A673 (cell line): ENCODE data around the gene LRRC58. TPM values are rescaled to one million over a fixed set of nuclear protein-coding genes. Genes with fewer than 3 reads are reported as not detected.

Experiments used
- Bru-seq: library from RNA; stranded (reverse); fragments of 400-500 nt; gene quantifications from one replicate; lab custom pipeline; 2021; lab: Mats Ljungman, UMichigan
- BruChase-seq, 2 experiments: library from RNA; stranded (reverse); fragments of 400-500 nt; gene quantifications; one replicate each; lab custom pipeline; 2021; lab: Mats Ljungman, UMichigan
- BruUV-seq: library from RNA; stranded (reverse); fragments of 400-500 nt; replicated peaks from 2 replicates; lab custom pipeline; 2021; lab: Mats Ljungman, UMichigan
- CTCF ChIA-PET: fragments of 300-600 bp; sonication (Branson Sonifier 250); formaldehyde crosslinking; loops from one replicate; lab custom pipeline; 2022; ENCODE audit warnings: antibody characterized with exemption; lab: Charles Lee
- POLR2A ChIA-PET: fragments of 300-600 bp; sonication (Branson Sonifier 250); formaldehyde crosslinking; loops from one replicate; lab custom pipeline; 2022; ENCODE audit warnings: antibody characterized with exemption; ENCODE audit not compliant: low non-redundant PET; lab: Charles Lee
- DNase-seq: peaks from one replicate; pipeline ENCODE4 v3.0.0-alpha.2; 2015; ENCODE audit warnings: low spot score
- H3K27ac ChIP-seq: fragments of 200-600 bp; sonication (generic); 2 replicates; pipeline ENCODE4 v1.5.1; 2016; ENCODE audit warnings: mixed run types, low read depth, mild to moderate bottlenecking, mixed read lengths, antibody characterized with exemption, low read length; ENCODE audit not compliant: poor library complexity, severe bottlenecking
- H3K27me3 ChIP-seq: fragments of 200-600 bp; sonication (generic); replicated peaks from 2 replicates; pipeline ENCODE4 v1.6.1; 2017; ENCODE audit warnings: mixed run types, low read depth, mild to moderate bottlenecking, mixed read lengths, antibody characterized with exemption, low read length; ENCODE audit not compliant: insufficient read depth, poor library complexity
- H3K36me3 ChIP-seq: fragments of 200-600 bp; sonication (generic); 2 replicates; pipeline ENCODE4 v1.6.1; 2016; ENCODE audit warnings: mixed run types, mild to moderate bottlenecking, mixed read lengths, antibody characterized with exemption, low read length; ENCODE audit not compliant: insufficient read depth, poor library complexity, severe bottlenecking
- H3K4me1 ChIP-seq: fragments of 200-600 bp; sonication (generic); 2 replicates; pipeline ENCODE4 v1.6.1; 2017; ENCODE audit warnings: mixed run types, mild to moderate bottlenecking, mixed read lengths, antibody characterized with exemption, low read length; ENCODE audit not compliant: insufficient read depth, poor library complexity, severe bottlenecking
- H3K4me3 ChIP-seq: fragments of 200-600 bp; sonication (generic); 2 replicates; pipeline ENCODE4 v1.5.1; 2016; ENCODE audit warnings: low read depth, mixed run types, mild to moderate bottlenecking, mixed read lengths, low read length; ENCODE audit not compliant: poor library complexity, severe bottlenecking
- H3K9me3 ChIP-seq: fragments of 200-600 bp; sonication (generic); 2 replicates; pipeline ENCODE4 v1.6.1; 2016; ENCODE audit warnings: mixed run types, low read depth, mild to moderate bottlenecking, mixed read lengths, antibody characterized with exemption, low read length; ENCODE audit not compliant: poor library complexity, severe bottlenecking
- EZH2 ChIP-seq: fragments of 200-600 bp; sonication (generic); IDR thresholded peaks from 2 replicates; pipeline ENCODE4 v1.6.1; 2017; ENCODE audit warnings: borderline replicate concordance, low read depth, mild to moderate bottlenecking, mixed read lengths, antibody characterized with exemption, low read length; ENCODE audit not compliant: poor library complexity, severe bottlenecking
- intact Hi-C: fragments of 100-400 bp; cut with micrococcal nuclease; formaldehyde crosslinking; loops from one replicate; pipeline ENCODE4 v1.10.0; 2022; ENCODE audit not compliant: unreplicated experiment
- long read RNA-seq: library from polyadenylated mRNA; stranded (forward); transcript quantifications from one replicate; pipeline ENCODE4 v2.0.0, GENCODE V29; 2022
- total RNA-seq: library from RNA; stranded (reverse); gene quantifications from 2 replicates; pipeline ENCODE4 v1.2.3, GENCODE V29; 2021
- TF ChIP-seq, protein P1 (sequence below): fragments of 300-800, 200-600 bp; sonication (generic); conservative IDR thresholded peaks from 2 replicates; pipeline ENCODE4 v1.5.1; 2017; ENCODE audit warnings: low read depth, mild to moderate bottlenecking, antibody characterized with exemption, low read length, moderate library complexity, mixed read lengths

Gene LRRC58
- total RNA-seq (29.2 and 34.1 TPM in 2 replicates), Bru-seq, nascent RNA (percentile 95 among the genes with signal in this experiment), BruChase-seq, experiment 1, labeled RNA remaining after a 2-hour chase (percentile 98 among the genes with signal in this experiment), BruChase-seq, experiment 2, labeled RNA remaining after a 6-hour chase (percentile 98 among the genes with signal in this experiment)
- long read RNA-seq, full-length matches to known transcripts: 9 of 22 reads
- long read RNA-seq, partial matches to known transcripts: 0 of 22 reads
- long read RNA-seq, other reads (novel, unspliced or antisense): 13 of 22 reads

DNA sequence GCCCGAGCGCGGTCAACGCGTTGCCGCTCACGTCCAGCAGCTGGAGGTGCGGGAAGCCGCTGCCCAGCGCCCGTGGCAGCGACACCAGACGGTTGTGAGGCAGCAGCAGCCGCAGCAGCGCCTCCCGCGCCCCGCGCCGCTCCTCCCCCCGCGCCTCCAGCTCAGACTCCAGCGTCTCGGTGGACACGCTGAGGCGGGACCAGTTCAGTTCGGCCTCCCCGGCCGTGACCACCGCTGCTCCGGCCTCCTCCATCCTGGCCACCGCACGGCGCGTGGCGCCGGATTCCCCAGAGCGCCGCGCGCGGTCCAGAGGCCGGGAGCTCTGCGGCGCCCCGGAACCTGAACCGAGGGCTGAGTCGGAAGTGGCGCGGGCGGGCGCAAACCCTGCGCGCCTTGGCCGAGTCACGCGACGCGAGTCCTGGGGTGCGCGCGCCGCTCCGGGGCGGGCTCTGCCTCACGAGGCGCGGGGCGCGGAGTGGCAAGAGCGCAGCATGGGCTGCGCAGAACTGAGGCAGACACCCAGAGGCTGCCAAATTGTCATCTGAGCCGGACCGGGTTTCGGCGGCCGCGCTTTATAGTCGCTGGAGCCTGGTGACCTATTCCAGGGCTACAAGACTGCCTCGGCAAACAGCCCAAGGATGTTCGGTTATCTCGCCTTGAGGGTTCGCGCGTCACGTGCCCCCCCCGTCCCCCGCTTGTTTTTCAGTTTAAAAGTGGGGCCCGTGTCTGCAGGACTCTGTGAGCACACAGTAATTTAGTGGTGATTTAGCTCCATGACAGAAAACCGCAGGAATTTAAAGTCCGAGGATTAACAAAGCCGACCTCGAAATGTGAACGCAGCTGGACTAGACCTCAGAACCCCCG is at the start of gene LRRC58:
Gene LRRC58 (minus strand): TSS at position 364 of the 864 bp plus-strand sequence. CDS start 111 bp downstream, at position 253.
- TF ChIP-seq EZH2: no peak
- TF ChIP-seq, protein P1, sequence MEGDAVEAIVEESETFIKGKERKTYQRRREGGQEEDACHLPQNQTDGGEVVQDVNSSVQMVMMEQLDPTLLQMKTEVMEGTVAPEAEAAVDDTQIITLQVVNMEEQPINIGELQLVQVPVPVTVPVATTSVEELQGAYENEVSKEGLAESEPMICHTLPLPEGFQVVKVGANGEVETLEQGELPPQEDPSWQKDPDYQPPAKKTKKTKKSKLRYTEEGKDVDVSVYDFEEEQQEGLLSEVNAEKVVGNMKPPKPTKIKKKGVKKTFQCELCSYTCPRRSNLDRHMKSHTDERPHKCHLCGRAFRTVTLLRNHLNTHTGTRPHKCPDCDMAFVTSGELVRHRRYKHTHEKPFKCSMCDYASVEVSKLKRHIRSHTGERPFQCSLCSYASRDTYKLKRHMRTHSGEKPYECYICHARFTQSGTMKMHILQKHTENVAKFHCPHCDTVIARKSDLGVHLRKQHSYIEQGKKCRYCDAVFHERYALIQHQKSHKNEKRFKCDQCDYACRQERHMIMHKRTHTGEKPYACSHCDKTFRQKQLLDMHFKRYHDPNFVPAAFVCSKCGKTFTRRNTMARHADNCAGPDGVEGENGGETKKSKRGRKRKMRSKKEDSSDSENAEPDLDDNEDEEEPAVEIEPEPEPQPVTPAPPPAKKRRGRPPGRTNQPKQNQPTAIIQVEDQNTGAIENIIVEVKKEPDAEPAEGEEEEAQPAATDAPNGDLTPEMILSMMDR: peak; percentile 40; the same call in 1 of the 2 replicates
- ChIA-PET POLR2A (interaction anchor here (0.6 kb wide), 1 partner anchor 467 kb away, joined by 3 read pairs; no protein-coding TSS in a partner anchor), CTCF (interaction anchor here (0.6 to 1.5 kb wide), 2 partner anchors 68 to 492 kb away, joined by 4 to 6 read pairs; no protein-coding TSS in a partner anchor)
- peaks cover 3% of the 10 kb centered on the region for H3K36me3 ChIP-seq
- H3K4me3 ChIP-seq: peak within 1 kb of the TSS; percentile 98
- peak within 1 kb of the TSS; percentile 91 for H3K27ac ChIP-seq
- H3K27me3 ChIP-seq: no peaks in the 10 kb centered on the region
- intact Hi-C loops: no loop called here
- H3K9me3 ChIP-seq: no peaks in the 10 kb centered on the region
- BruUV-seq: no TSS peak
- peaks cover 28% of the 10 kb centered on the region for H3K4me1 ChIP-seq
- DNase-seq: peak; percentile 97

DNA sequence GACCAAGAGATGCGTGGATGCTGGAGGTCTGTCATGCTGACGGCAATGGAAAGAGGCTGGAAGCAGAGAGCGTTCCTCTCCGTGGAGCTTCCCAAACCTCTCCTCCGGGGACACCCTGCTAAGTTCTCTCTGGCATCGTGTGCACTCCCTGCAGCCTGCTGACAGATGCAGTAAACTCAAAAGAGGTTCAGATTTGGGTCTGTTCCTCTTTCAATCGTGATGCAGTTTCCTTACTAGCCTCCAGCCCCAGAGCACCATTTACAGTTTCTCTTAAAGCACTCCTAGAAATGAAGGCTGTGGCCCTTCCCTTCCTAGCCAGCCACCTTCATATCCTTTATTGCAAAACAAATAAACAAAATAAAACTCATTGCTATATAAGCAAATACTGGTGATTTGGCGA is 47.3 kb upstream of the LRRC58 start:
- no peaks in the 10 kb centered on the region for H3K4me1 ChIP-seq
- POLR2A ChIA-PET: no interaction called here
- intact Hi-C loops: no loop called here
- no peaks in the 10 kb centered on the region for H3K27me3 ChIP-seq
- H3K9me3 ChIP-seq: no peaks in the 10 kb centered on the region
- CTCF ChIA-PET: no interaction called here
- no peak overlapping the region for H3K4me3 ChIP-seq
- no peak for TF ChIP-seq EZH2
- TF ChIP-seq, protein P1: no peak
- no peak for DNase-seq
- H3K27ac ChIP-seq: no peak overlapping the region
- no TSS peak for BruUV-seq
- peaks cover 24% of the 10 kb centered on the region for H3K36me3 ChIP-seq

DNA sequence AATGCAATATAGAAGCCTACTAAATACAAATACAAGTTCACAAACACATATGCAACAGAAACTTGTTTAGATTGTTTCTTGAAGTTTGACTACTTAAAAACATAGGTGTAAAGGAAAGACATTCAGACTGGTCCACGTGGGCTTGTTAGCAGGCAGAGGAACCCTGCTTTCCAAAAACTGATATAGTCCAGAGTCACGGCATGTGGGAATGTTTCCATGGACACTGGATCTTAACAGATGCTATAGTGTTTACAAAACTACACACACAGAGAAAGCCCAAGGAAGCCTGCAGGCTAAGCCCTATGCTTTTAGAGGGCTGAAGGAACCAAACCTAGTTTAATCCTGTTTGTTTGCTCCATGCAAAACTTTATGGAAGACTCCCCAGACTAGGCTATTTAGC is 45.2 kb upstream of the LRRC58 start:
- Histone ChIP-seq H3K36me3 (peaks cover 18% of the 10 kb centered on the region), H3K9me3 (no peaks in the 10 kb centered on the region), H3K27ac (no peak overlapping the region), H3K4me3 (no peak overlapping the region), H3K27me3 (no peaks in the 10 kb centered on the region), H3K4me1 (no peaks in the 10 kb centered on the region)
- DNase-seq: no peak
- POLR2A ChIA-PET: no interaction called here
- intact Hi-C loops: no loop called here
- no TSS peak for BruUV-seq
- no peak for TF ChIP-seq EZH2
- TF ChIP-seq, protein P1: no peak
- CTCF ChIA-PET: no interaction called here
